ENCODE measurements around the gene DNAJC6. TPM values are rescaled to one million over a fixed set of nuclear protein-coding genes. Genes with fewer than 3 reads are reported as not detected.

Gene DNAJC6
- total RNA-seq, 6 experiments from 2014 or later = 0.46 to 2.9 (median 1.2) TPM

GRCh38 chr1:65299328-65299727 is 10.0 kb upstream of the DNAJC6 start:
- ATAC-seq (no peak), DNase-seq (no peak)
- Histone ChIP-seq H3K4me3 (no peak overlapping the region), H3K4me1 (no peaks in the 10 kb centered on the region), H3K36me3 (no peaks in the 10 kb centered on the region), H3K27ac (no peak overlapping the region), H3K9me3 (no peaks in the 10 kb centered on the region), H3K27me3 (no peaks in the 10 kb centered on the region)
- WGBS (ENCODE audit: insufficient coverage, low coverage, low lambda C conversion rate, missing lambda C conversion rate) = 29% methylated on average over 1 of the region's 1 CpG
- intact Hi-C loops (cut with DNase I) = no loop called here
- TF ChIP-seq, protein P1, sequence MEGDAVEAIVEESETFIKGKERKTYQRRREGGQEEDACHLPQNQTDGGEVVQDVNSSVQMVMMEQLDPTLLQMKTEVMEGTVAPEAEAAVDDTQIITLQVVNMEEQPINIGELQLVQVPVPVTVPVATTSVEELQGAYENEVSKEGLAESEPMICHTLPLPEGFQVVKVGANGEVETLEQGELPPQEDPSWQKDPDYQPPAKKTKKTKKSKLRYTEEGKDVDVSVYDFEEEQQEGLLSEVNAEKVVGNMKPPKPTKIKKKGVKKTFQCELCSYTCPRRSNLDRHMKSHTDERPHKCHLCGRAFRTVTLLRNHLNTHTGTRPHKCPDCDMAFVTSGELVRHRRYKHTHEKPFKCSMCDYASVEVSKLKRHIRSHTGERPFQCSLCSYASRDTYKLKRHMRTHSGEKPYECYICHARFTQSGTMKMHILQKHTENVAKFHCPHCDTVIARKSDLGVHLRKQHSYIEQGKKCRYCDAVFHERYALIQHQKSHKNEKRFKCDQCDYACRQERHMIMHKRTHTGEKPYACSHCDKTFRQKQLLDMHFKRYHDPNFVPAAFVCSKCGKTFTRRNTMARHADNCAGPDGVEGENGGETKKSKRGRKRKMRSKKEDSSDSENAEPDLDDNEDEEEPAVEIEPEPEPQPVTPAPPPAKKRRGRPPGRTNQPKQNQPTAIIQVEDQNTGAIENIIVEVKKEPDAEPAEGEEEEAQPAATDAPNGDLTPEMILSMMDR (IDR thresholded peaks at IDR 0.05) = no peak
- no peak for TF ChIP-seq POLR2A (IDR thresholded peaks at IDR 0.05)

- Histone ChIP-seq H3K4me1 (peaks cover 0 to 8% (median 0%) of the 10 kb centered on the region in 4 donors), H3K9me3 (no peaks in the 10 kb centered on the region), H3K36me3 (no peaks in the 10 kb centered on the region), H3K27me3 (peaks cover 0 to 3% of the 10 kb centered on the region in 2 donors), H3K4me3 (peak overlapping the region in 1 of 3 donors; percentile 40), H3K27ac (no peak overlapping the region)
- intact Hi-C loops (cut with DNase I) = no loop called here
- TF ChIP-seq POLR2A (IDR thresholded peaks at IDR 0.05) = no peak
- TF ChIP-seq, protein P1 (IDR thresholded peaks at IDR 0.05) = no peak
- WGBS (ENCODE audit: insufficient coverage, low coverage, low lambda C conversion rate, missing lambda C conversion rate) = 12% methylated on average over 22 of the region's 22 CpGs
- DNase-seq (no peak), ATAC-seq (no peak)
These were observed 501 bp upstream of the DNAJC6 start for GRCh38 chr1:65308781-65309303.

DNA sequence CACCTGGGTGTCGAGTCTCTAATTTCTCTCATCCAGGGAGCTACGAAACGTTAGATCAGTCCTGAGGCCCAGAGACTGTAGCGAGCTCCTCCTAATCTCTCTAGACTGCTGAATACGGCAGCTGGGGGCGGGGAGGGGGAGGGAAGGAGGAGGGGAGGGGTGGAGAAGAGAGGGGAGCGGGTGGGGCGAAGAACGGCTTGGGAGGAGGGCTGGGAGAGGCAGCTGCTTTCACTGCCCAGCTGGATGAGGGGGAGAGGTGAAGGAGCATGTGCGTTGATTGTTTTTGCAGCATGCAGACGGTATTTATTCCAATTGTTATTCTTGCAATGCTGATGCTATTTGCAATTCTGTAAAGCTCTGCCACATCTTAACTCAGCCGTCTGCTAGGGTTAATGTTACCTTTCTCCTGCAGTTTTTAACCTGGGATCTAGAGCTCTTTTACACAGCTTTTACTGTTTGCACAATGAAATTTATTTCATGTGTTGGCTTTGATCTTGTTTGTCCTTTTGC is 790 bp downstream of the DNAJC6 start:
- intact Hi-C loops (cut with DNase I) = no loop called here
- Histone ChIP-seq H3K27me3 (peaks cover 0 to 3% of the 10 kb centered on the region in 2 donors), H3K36me3 (no peaks in the 10 kb centered on the region), H3K4me1 (peaks cover 0 to 8% (median 0%) of the 10 kb centered on the region in 4 donors), H3K27ac (no peak overlapping the region), H3K9me3 (no peaks in the 10 kb centered on the region), H3K4me3 (no peak overlapping the region)
- 8% methylated on average over 12 of the region's 12 CpGs for WGBS (ENCODE audit: insufficient coverage, low coverage, low lambda C conversion rate, missing lambda C conversion rate)
- TF ChIP-seq POLR2A (IDR thresholded peaks at IDR 0.05) = no peak
- TF ChIP-seq, protein P1 (IDR thresholded peaks at IDR 0.05) = no peak
- ATAC-seq (peak in 1 of 4 donors; percentile 10), DNase-seq (peak in 1 of 3 donors; percentile 17)

DNA sequence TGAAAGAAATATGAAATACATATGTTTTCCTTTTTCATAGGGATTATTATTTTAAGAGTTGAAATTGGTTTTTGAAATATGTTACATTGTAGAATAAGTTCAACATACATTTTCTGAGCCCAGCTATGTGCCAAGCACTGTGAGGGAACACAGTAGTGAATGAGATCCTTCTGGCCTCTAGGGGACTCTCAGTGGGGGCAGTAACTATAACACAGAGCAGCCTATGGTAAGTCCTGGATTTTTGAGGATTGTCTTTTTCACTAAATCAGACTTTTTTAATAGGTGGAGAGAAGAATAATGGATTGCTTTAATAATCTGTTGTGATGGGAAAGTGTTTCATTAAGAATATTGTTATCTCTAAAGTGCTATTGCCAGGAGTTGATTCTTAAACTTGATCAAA is 2.4 kb downstream of the DNAJC6 start:
- no peak for ATAC-seq
- intact Hi-C loops (cut with DNase I) = no loop called here
- H3K4me1 ChIP-seq = peaks cover 0 to 8% (median 0%) of the 10 kb centered on the region in 4 donors

More for the DNA sequence above, 2.4 kb downstream of the DNAJC6 start:
- no peaks in the 10 kb centered on the region for H3K36me3 ChIP-seq
- DNase-seq = no peak
- TF ChIP-seq, protein P1 (IDR thresholded peaks at IDR 0.05) = no peak
- no peak for TF ChIP-seq POLR2A (IDR thresholded peaks at IDR 0.05)
- peaks cover 0 to 3% of the 10 kb centered on the region in 2 donors for H3K27me3 ChIP-seq
- H3K4me3 ChIP-seq = no peak overlapping the region
- H3K27ac ChIP-seq = no peak overlapping the region
- no peaks in the 10 kb centered on the region for H3K9me3 ChIP-seq
